ENCODE measurements around the gene SIK3.

SIK3 gene

GRCh38 chr11:116862185-116862584 is 236.0 kb downstream of the SIK3 start:
- Histone ChIP-seq H3K27ac (ENCODE audit: low read depth, low read length) (no peak overlapping the region), H3K36me3 (ENCODE audit: control insufficient read depth, insufficient read depth, low read length) (peaks cover 88% of the 10 kb centered on the region), H3K9ac (ENCODE audit: low read depth, low read length) (no peak overlapping the region), H3K4me3 (ENCODE audit: low read depth, low read length) (no peak overlapping the region), H3K4me1 (ENCODE audit: control insufficient read depth, insufficient read depth, low read length) (no peaks in the 10 kb centered on the region), H3K27me3 (ENCODE audit: control insufficient read depth, insufficient read depth, low read length) (no peaks in the 10 kb centered on the region), H3K9me3 (ENCODE audit: control insufficient read depth, insufficient read depth, low read length) (no peaks in the 10 kb centered on the region)

- Histone ChIP-seq H3K27ac (ENCODE audit: low read depth, low read length) (no peak overlapping the region), H3K4me1 (ENCODE audit: control insufficient read depth, insufficient read depth, low read length) (no peaks in the 10 kb centered on the region), H3K27me3 (ENCODE audit: control insufficient read depth, insufficient read depth, low read length) (no peaks in the 10 kb centered on the region), H3K9me3 (ENCODE audit: control insufficient read depth, insufficient read depth, low read length) (no peaks in the 10 kb centered on the region), H3K36me3 (ENCODE audit: control insufficient read depth, insufficient read depth, low read length) (peaks cover 88% of the 10 kb centered on the region), H3K4me3 (ENCODE audit: low read depth, low read length) (no peak overlapping the region), H3K9ac (ENCODE audit: low read depth, low read length) (no peak overlapping the region)
These were observed 236.7 kb downstream of the SIK3 start for GRCh38 chr11:116861539-116861938.

GRCh38 chr11:116860303-116860702 is 237.9 kb downstream of the SIK3 start:
- no peak overlapping the region for H3K9ac ChIP-seq (ENCODE audit: low read depth, low read length)
- H3K27me3 ChIP-seq (ENCODE audit: control insufficient read depth, insufficient read depth, low read length) = no peaks in the 10 kb centered on the region
- no peaks in the 10 kb centered on the region for H3K9me3 ChIP-seq (ENCODE audit: control insufficient read depth, insufficient read depth, low read length)
- H3K4me3 ChIP-seq (ENCODE audit: low read depth, low read length) = no peak overlapping the region
- no peaks in the 10 kb centered on the region for H3K4me1 ChIP-seq (ENCODE audit: control insufficient read depth, insufficient read depth, low read length)
- H3K36me3 ChIP-seq (ENCODE audit: control insufficient read depth, insufficient read depth, low read length) = peaks cover 80% of the 10 kb centered on the region
- H3K27ac ChIP-seq (ENCODE audit: low read depth, low read length) = no peak overlapping the region

- Histone ChIP-seq H3K27me3 (ENCODE audit: control insufficient read depth, insufficient read depth, low read length) (no peaks in the 10 kb centered on the region), H3K4me1 (ENCODE audit: control insufficient read depth, insufficient read depth, low read length) (no peaks in the 10 kb centered on the region), H3K27ac (ENCODE audit: low read depth, low read length) (no peak overlapping the region), H3K36me3 (ENCODE audit: control insufficient read depth, insufficient read depth, low read length) (peaks cover 74% of the 10 kb centered on the region), H3K9me3 (ENCODE audit: control insufficient read depth, insufficient read depth, low read length) (no peaks in the 10 kb centered on the region), H3K9ac (ENCODE audit: low read depth, low read length) (no peak overlapping the region), H3K4me3 (ENCODE audit: low read depth, low read length) (no peak overlapping the region)
These were observed 239.1 kb downstream of the SIK3 start for GRCh38 chr11:116859175-116859574.

GRCh38 chr11:116857936-116858335 is 240.3 kb downstream of the SIK3 start:
- H3K27me3 ChIP-seq (ENCODE audit: control insufficient read depth, insufficient read depth, low read length) = no peaks in the 10 kb centered on the region
- peaks cover 69% of the 10 kb centered on the region for H3K36me3 ChIP-seq (ENCODE audit: control insufficient read depth, insufficient read depth, low read length)
- H3K9ac ChIP-seq (ENCODE audit: low read depth, low read length) = no peak overlapping the region
- H3K27ac ChIP-seq (ENCODE audit: low read depth, low read length) = no peak overlapping the region
- H3K4me3 ChIP-seq (ENCODE audit: low read depth, low read length) = no peak overlapping the region
- no peaks in the 10 kb centered on the region for H3K4me1 ChIP-seq (ENCODE audit: control insufficient read depth, insufficient read depth, low read length)
- no peaks in the 10 kb centered on the region for H3K9me3 ChIP-seq (ENCODE audit: control insufficient read depth, insufficient read depth, low read length)

- H3K36me3 ChIP-seq (ENCODE audit: control insufficient read depth, insufficient read depth, low read length) = peaks cover 66% of the 10 kb centered on the region
These were observed 240.9 kb downstream of the SIK3 start for GRCh38 chr11:116857316-116857715.

GRCh38 chr11:116856423-116856822 is 241.8 kb downstream of the SIK3 start:
- H3K27ac ChIP-seq (ENCODE audit: low read depth, low read length) = no peak overlapping the region
- no peaks in the 10 kb centered on the region for H3K27me3 ChIP-seq (ENCODE audit: control insufficient read depth, insufficient read depth, low read length)
- H3K9ac ChIP-seq (ENCODE audit: low read depth, low read length) = no peak overlapping the region
- no peaks in the 10 kb centered on the region for H3K4me1 ChIP-seq (ENCODE audit: control insufficient read depth, insufficient read depth, low read length)
- no peaks in the 10 kb centered on the region for H3K9me3 ChIP-seq (ENCODE audit: control insufficient read depth, insufficient read depth, low read length)
- peaks cover 57% of the 10 kb centered on the region for H3K36me3 ChIP-seq (ENCODE audit: control insufficient read depth, insufficient read depth, low read length)
- H3K4me3 ChIP-seq (ENCODE audit: low read depth, low read length) = no peak overlapping the region

More at GRCh38 chr11:116857316-116857715, 240.9 kb downstream of the SIK3 start:
- H3K4me3 ChIP-seq (ENCODE audit: low read depth, low read length) = no peak overlapping the region
- H3K27ac ChIP-seq (ENCODE audit: low read depth, low read length) = no peak overlapping the region
- H3K9ac ChIP-seq (ENCODE audit: low read depth, low read length) = no peak overlapping the region
- no peaks in the 10 kb centered on the region for H3K4me1 ChIP-seq (ENCODE audit: control insufficient read depth, insufficient read depth, low read length)
- H3K9me3 ChIP-seq (ENCODE audit: control insufficient read depth, insufficient read depth, low read length) = no peaks in the 10 kb centered on the region
- no peaks in the 10 kb centered on the region for H3K27me3 ChIP-seq (ENCODE audit: control insufficient read depth, insufficient read depth, low read length)

- Histone ChIP-seq H3K9ac (ENCODE audit: low read depth, low read length) (no peak overlapping the region), H3K9me3 (ENCODE audit: control insufficient read depth, insufficient read depth, low read length) (no peaks in the 10 kb centered on the region), H3K27ac (ENCODE audit: low read depth, low read length) (no peak overlapping the region), H3K4me1 (ENCODE audit: control insufficient read depth, insufficient read depth, low read length) (no peaks in the 10 kb centered on the region), H3K36me3 (ENCODE audit: control insufficient read depth, insufficient read depth, low read length) (peaks cover 47% of the 10 kb centered on the region), H3K27me3 (ENCODE audit: control insufficient read depth, insufficient read depth, low read length) (no peaks in the 10 kb centered on the region), H3K4me3 (ENCODE audit: low read depth, low read length) (no peak overlapping the region)
These were observed 242.8 kb downstream of the SIK3 start for GRCh38 chr11:116855413-116855812.

GRCh38 chr11:116853461-116854073 is 244.7 kb downstream of the SIK3 start:
- H3K36me3 ChIP-seq (ENCODE audit: control insufficient read depth, insufficient read depth, low read length) = peaks cover 43% of the 10 kb centered on the region
- no peak overlapping the region for H3K9ac ChIP-seq (ENCODE audit: low read depth, low read length)
- no peak overlapping the region for H3K4me3 ChIP-seq (ENCODE audit: low read depth, low read length)
- no peaks in the 10 kb centered on the region for H3K4me1 ChIP-seq (ENCODE audit: control insufficient read depth, insufficient read depth, low read length)
- no peak overlapping the region for H3K27ac ChIP-seq (ENCODE audit: low read depth, low read length)
- no peaks in the 10 kb centered on the region for H3K9me3 ChIP-seq (ENCODE audit: control insufficient read depth, insufficient read depth, low read length)
- H3K27me3 ChIP-seq (ENCODE audit: control insufficient read depth, insufficient read depth, low read length) = no peaks in the 10 kb centered on the region

GRCh38 chr11:116852261-116853031 is 245.8 kb downstream of the SIK3 start:
- Histone ChIP-seq H3K4me1 (ENCODE audit: control insufficient read depth, insufficient read depth, low read length) (no peaks in the 10 kb centered on the region), H3K9me3 (ENCODE audit: control insufficient read depth, insufficient read depth, low read length) (no peaks in the 10 kb centered on the region), H3K27ac (ENCODE audit: low read depth, low read length) (no peak overlapping the region), H3K4me3 (ENCODE audit: low read depth, low read length) (no peak overlapping the region), H3K27me3 (ENCODE audit: control insufficient read depth, insufficient read depth, low read length) (no peaks in the 10 kb centered on the region), H3K36me3 (ENCODE audit: control insufficient read depth, insufficient read depth, low read length) (peaks cover 40% of the 10 kb centered on the region), H3K9ac (ENCODE audit: low read depth, low read length) (no peak overlapping the region)

GRCh38 chr11:116851626-116852025 is 246.6 kb downstream of the SIK3 start:
- H3K9ac ChIP-seq (ENCODE audit: low read depth, low read length) = no peak overlapping the region
- no peak overlapping the region for H3K4me3 ChIP-seq (ENCODE audit: low read depth, low read length)
- H3K9me3 ChIP-seq (ENCODE audit: control insufficient read depth, insufficient read depth, low read length) = no peaks in the 10 kb centered on the region
- no peak overlapping the region for H3K27ac ChIP-seq (ENCODE audit: low read depth, low read length)
- peaks cover 40% of the 10 kb centered on the region for H3K36me3 ChIP-seq (ENCODE audit: control insufficient read depth, insufficient read depth, low read length)
- H3K4me1 ChIP-seq (ENCODE audit: control insufficient read depth, insufficient read depth, low read length) = no peaks in the 10 kb centered on the region
- no peaks in the 10 kb centered on the region for H3K27me3 ChIP-seq (ENCODE audit: control insufficient read depth, insufficient read depth, low read length)
